Stromal cell of bone marrow (primary cell): ENCODE data around the gene SULF2.
"Not testable (repeated sequence)": the region's sequence is repeated elsewhere in the genome, so short reads cannot be mapped to it uniquely, and the experiment has no call there.

Experiments
- DNase-seq: peaks from one replicate; pipeline ENCODE4 v3.0.0-alpha.2; 2012; ENCODE audit warnings: low read depth

SULF2 gene

GRCh38 chr20:47804972-47805371 is 19.7 kb upstream of the SULF2 start:
- not testable (repeated sequence) for DNase-seq

GRCh38 chr20:47804224-47804825 is 19.0 kb upstream of the SULF2 start:
- not testable (repeated sequence) for DNase-seq

GRCh38 chr20:47802975-47803374 is 17.7 kb upstream of the SULF2 start:
- no peak for DNase-seq

- DNase-seq, result no peak
Observed at GRCh38 chr20:47802226-47802920, 17.1 kb upstream of the SULF2 start.

GRCh38 chr20:47801759-47802158 is 16.5 kb upstream of the SULF2 start:
- no peak for DNase-seq

- no peak for DNase-seq
Observed at GRCh38 chr20:47801079-47801478, 15.8 kb upstream of the SULF2 start.

GRCh38 chr20:47800623-47801022 is 15.3 kb upstream of the SULF2 start:
- no peak for DNase-seq

- DNase-seq, result no peak
Observed at GRCh38 chr20:47799116-47799715, 13.9 kb upstream of the SULF2 start.

- no peak for DNase-seq
Observed at GRCh38 chr20:47796971-47797370, 11.7 kb upstream of the SULF2 start.

- no peak for DNase-seq
Observed at GRCh38 chr20:47795214-47795907, 10.1 kb upstream of the SULF2 start.

GRCh38 chr20:47794264-47794663 is 9.0 kb upstream of the SULF2 start:
- DNase-seq, result not testable (repeated sequence)

- DNase-seq, result peak; percentile 98
Observed at GRCh38 chr20:47792021-47792618, 6.8 kb upstream of the SULF2 start.

- no peak for DNase-seq
Observed at GRCh38 chr20:47791084-47791599, 5.9 kb upstream of the SULF2 start.

- no peak for DNase-seq
Observed at GRCh38 chr20:47790580-47790965, 5.3 kb upstream of the SULF2 start.

GRCh38 chr20:47789764-47790579 is 4.7 kb upstream of the SULF2 start:
- DNase-seq, result peak; percentile 50

GRCh38 chr20:47789081-47789763 is 3.9 kb upstream of the SULF2 start:
- no peak for DNase-seq

GRCh38 chr20:47788741-47789080 is 3.4 kb upstream of the SULF2 start:
- no peak for DNase-seq

GRCh38 chr20:47786765-47787107 is 1.5 kb upstream of the SULF2 start:
- DNase-seq, result no peak

- peak; percentile 65 for DNase-seq
Observed at GRCh38 chr20:47785854-47786764, 828 bp upstream of the SULF2 start.
